Natural killer cell (primary cell): ENCODE measurements around the gene SRCIN1. TPM values are rescaled to one million over a fixed set of nuclear protein-coding genes. Genes with fewer than 3 reads are reported as not detected.
A peak's percentile ranks its signal among the peaks of the same experiment; 100 is the strongest.

ENCODE experiments used
- ATAC-seq, 3 donors: fragments of 150-1000 bp in 2 of 3; fragments of 200-7000 bp in 1 of 3; cut with Tn5 transposase; 1 replicate in 1 of 3; 2 replicates in 2 of 3; pipeline ENCODE4 v1.10.0; 2021; ENCODE audit warnings: mild to moderate bottlenecking in 2 of 3, moderate library complexity in 2 of 3
- DNase-seq, 2 donors: peaks; one replicate each; pipeline versions ENCODE4 v3.0.0 to v3.0.0-alpha.2; 2013 to 2021; ENCODE audit warnings: mixed read lengths in 1 of 2
- H3K27ac ChIP-seq: one replicate; pipeline ENCODE4 v1.5.1; 2013; ENCODE audit warnings: mild to moderate bottlenecking, low read length
- H3K27me3 ChIP-seq: one replicate; pipeline ENCODE4 v1.6.1; 2013; ENCODE audit warnings: low read length; ENCODE audit not compliant: control insufficient read depth, insufficient read depth
- H3K36me3 ChIP-seq: one replicate; pipeline ENCODE4 v1.6.1; 2013; ENCODE audit warnings: low read length; ENCODE audit not compliant: control insufficient read depth, insufficient read depth
- H3K4me1 ChIP-seq: one replicate; pipeline ENCODE4 v1.6.1; 2013; ENCODE audit warnings: low read length; ENCODE audit not compliant: control insufficient read depth, insufficient read depth
- H3K4me3 ChIP-seq: one replicate; pipeline ENCODE4 v1.5.1; 2013; ENCODE audit warnings: low read length
- H3K9me3 ChIP-seq: one replicate; pipeline ENCODE4 v1.6.1; 2013; ENCODE audit warnings: low read length; ENCODE audit not compliant: control insufficient read depth, insufficient read depth
- H3K27ac Mint-ChIP-seq, 2 donors: one replicate each; pipeline ENCODE4 v1.8.0; 2022; ENCODE audit warnings: mild to moderate bottlenecking in 2 of 2, mixed read lengths in 2 of 2, moderate library complexity in 1 of 2
- H3K27me3 Mint-ChIP-seq, 2 donors: one replicate each; pipeline ENCODE4 v1.8.0; 2022; ENCODE audit warnings: low read depth in 2 of 2, mixed read lengths in 2 of 2
- H3K36me3 Mint-ChIP-seq: one replicate; pipeline ENCODE4 v1.8.0; 2022; ENCODE audit warnings: mixed read lengths
- H3K4me1 Mint-ChIP-seq, 2 donors: one replicate each; pipeline ENCODE4 v1.8.0; 2022; ENCODE audit warnings: mixed read lengths in 2 of 2
- H3K4me3 Mint-ChIP-seq: one replicate; pipeline ENCODE4 v1.8.0; 2022; ENCODE audit warnings: mild to moderate bottlenecking, moderate library complexity, mixed read lengths
- H3K9me3 Mint-ChIP-seq, 2 donors: one replicate each; pipeline ENCODE4 v1.8.0; 2022; ENCODE audit warnings: mixed read lengths in 2 of 2
- CTCF ChIP-seq: fragments of 200-600 bp; IDR thresholded peaks from one replicate; pipeline ENCODE4 v1.8.0; 2022; ENCODE audit warnings: antibody characterized with exemption
- WGBS: methylation state at CpG from one replicate; pipeline ENCODE4 v1.1.7; 2013; ENCODE audit warnings: missing lambda C conversion rate; ENCODE audit not compliant: insufficient coverage; 5-methylcytosine and 5-hydroxymethylcytosine counted together
- intact Hi-C: fragments of 100-400 bp; cut with micrococcal nuclease; formaldehyde crosslinking; loops from one replicate; pipeline ENCODE4 v1.14.2; 2022
- total RNA-seq, 4 donors: library from RNA; stranded (reverse); fragments of 120-200 nt in 1 of 4; gene quantifications; one replicate each; pipeline versions ENCODE4 v1.2.3 to v1.2.4, GENCODE V29; 2013 to 2022

Gene SRCIN1
- total RNA-seq, 3 donors from 2014 or later (not counting 1 experiment from before 2014, with no cell fraction given) = 0.28 to 0.50 TPM; not detected in 1

GRCh38 chr17:38585918-38586529, 19.7 kb downstream of the SRCIN1 start:
- DNase-seq (no peak), ATAC-seq (no peak)
- peaks cover 8 to 14% of the 10 kb centered on the region in 2 donors for H3K4me1 Mint-ChIP-seq
- no peak overlapping the region for H3K4me3 Mint-ChIP-seq
- intact Hi-C loops = no loop called here
- H3K4me1 ChIP-seq = peaks cover 14% of the 10 kb centered on the region
- H3K36me3 Mint-ChIP-seq = no peaks in the 10 kb centered on the region
- H3K27me3 ChIP-seq = peaks cover 39% of the 10 kb centered on the region
- H3K36me3 ChIP-seq = no peaks in the 10 kb centered on the region
- peaks cover 59 to 62% of the 10 kb centered on the region in 2 donors for H3K27me3 Mint-ChIP-seq
- TF ChIP-seq CTCF = no peak
- H3K27ac Mint-ChIP-seq = no peak overlapping the region
- H3K27ac ChIP-seq = no peak overlapping the region
- H3K4me3 ChIP-seq = no peak overlapping the region
- WGBS = 80% methylated on average over 1 of the region's 7 CpGs
- no peaks in the 10 kb centered on the region for H3K9me3 ChIP-seq
- H3K9me3 Mint-ChIP-seq = no peaks in the 10 kb centered on the region

- no peak for TF ChIP-seq CTCF
- H3K4me1 ChIP-seq = peaks cover 9% of the 10 kb centered on the region
- no peak overlapping the region for H3K27ac ChIP-seq
- DNase-seq (no peak), ATAC-seq (no peak)
- intact Hi-C loops = no loop called here
- no peak overlapping the region for H3K27ac Mint-ChIP-seq
- peaks cover 35% of the 10 kb centered on the region for H3K27me3 ChIP-seq
- no peaks in the 10 kb centered on the region for H3K9me3 ChIP-seq
- H3K4me1 Mint-ChIP-seq = peaks cover 8 to 11% of the 10 kb centered on the region in 2 donors
- H3K9me3 Mint-ChIP-seq = no peaks in the 10 kb centered on the region
- H3K36me3 ChIP-seq = no peaks in the 10 kb centered on the region
- peaks cover 60 to 65% of the 10 kb centered on the region in 2 donors for H3K27me3 Mint-ChIP-seq
- H3K4me3 ChIP-seq = no peak overlapping the region
- no peak overlapping the region for H3K4me3 Mint-ChIP-seq
- no peaks in the 10 kb centered on the region for H3K36me3 Mint-ChIP-seq
- 42% methylated on average over 12 of the region's 15 CpGs for WGBS
Observed at GRCh38 chr17:38585056-38585917, 20.5 kb downstream of the SRCIN1 start.

GRCh38 chr17:38584350-38584925, 21.3 kb downstream of the SRCIN1 start:
- Histone ChIP-seq H3K36me3 (no peaks in the 10 kb centered on the region), H3K27ac (no peak overlapping the region), H3K27me3 (peaks cover 37% of the 10 kb centered on the region), H3K9me3 (no peaks in the 10 kb centered on the region), H3K4me3 (no peak overlapping the region), H3K4me1 (peaks cover 9% of the 10 kb centered on the region)
- 11% methylated on average over 18 of the region's 19 CpGs for WGBS
- Mint-ChIP-seq H3K4me1 (peaks cover 8 to 11% of the 10 kb centered on the region in 2 donors), H3K27ac (no peak overlapping the region), H3K4me3 (no peak overlapping the region), H3K36me3 (no peaks in the 10 kb centered on the region), H3K9me3 (no peaks in the 10 kb centered on the region), H3K27me3 (peaks cover 65 to 69% of the 10 kb centered on the region in 2 donors)
- ATAC-seq = peak; percentile 72 to 96 (median 94)
- TF ChIP-seq CTCF = peak; percentile 90
- DNase-seq = peak; percentile 55 to 75
- intact Hi-C loops = loop anchor here (1.0 kb wide), 1 partner anchor 26 kb away; no protein-coding TSS in a partner anchor
